ENCODE results near the gene RNASET2.

The RNASET2 gene
- long read RNA-seq, transcript RNASET2-210 (9 exons, 1,375 nt) = major isoform, 291 of 361 reads
- long read RNA-seq, partial matches to known transcripts = 2 of 361 reads
- long read RNA-seq, other reads (novel, unspliced or antisense) = 65 of 361 reads

GRCh38 chr6:166956444-166957086 is at the start of gene RNASET2:
RNASET2 (minus strand) TSS chr6:166956550; CDS start chr6:166956182, 368 bp downstream.
- H3K27ac ChIP-seq (replicated peaks) = peak within 1 kb of the TSS; percentile 93
- H3K27me3 ChIP-seq (ENCODE audit: insufficient read depth, poor library complexity, severe bottlenecking) = no peaks in the 10 kb centered on the region
- H3K4me3 ChIP-seq (replicated peaks; ENCODE audit: insufficient read depth, low read length) = peak within 1 kb of the TSS; percentile 72
- no peak for TF ChIP-seq REST (IDR thresholded peaks at IDR 0.05; ENCODE audit: insufficient replicate concordance, low read depth)
- no peak for TF ChIP-seq GABPA (IDR thresholded peaks at IDR 0.05; ENCODE audit: low read depth)
- peak; percentile 42 for TF ChIP-seq POLR2AphosphoS5 (IDR thresholded peaks at IDR 0.05; ENCODE audit: low read depth)
- TF ChIP-seq SPI1 (IDR thresholded peaks at IDR 0.05; ENCODE audit: borderline replicate concordance, low read depth) = no peak
- TF ChIP-seq CTCF (IDR thresholded peaks at IDR 0.05; ENCODE audit: insufficient read depth, low read length) = no peak
- DNase-seq (ENCODE audit: low read depth in 1 of 2, low spot score in 1 of 2) = peak; percentile 88 to 97

- H3K27me3 ChIP-seq (ENCODE audit: insufficient read depth, poor library complexity, severe bottlenecking) = no peaks in the 10 kb centered on the region
- no peak for TF ChIP-seq GABPA (IDR thresholded peaks at IDR 0.05; ENCODE audit: low read depth)
- no peak for TF ChIP-seq SPI1 (IDR thresholded peaks at IDR 0.05; ENCODE audit: borderline replicate concordance, low read depth)
- TF ChIP-seq CTCF (IDR thresholded peaks at IDR 0.05; ENCODE audit: insufficient read depth, low read length) = no peak
- no peak for TF ChIP-seq POLR2AphosphoS5 (IDR thresholded peaks at IDR 0.05; ENCODE audit: low read depth)
- no peak for TF ChIP-seq REST (IDR thresholded peaks at IDR 0.05; ENCODE audit: insufficient replicate concordance, low read depth)
- DNase-seq (ENCODE audit: low read depth in 1 of 2, low spot score in 1 of 2) = no peak
- H3K4me3 ChIP-seq (replicated peaks; ENCODE audit: insufficient read depth, low read length) = no peak overlapping the region
- H3K27ac ChIP-seq (replicated peaks) = no peak overlapping the region
Observed at GRCh38 chr6:167005350-167006159, 49.2 kb upstream of the RNASET2 start.

- Histone ChIP-seq H3K4me3 (replicated peaks; ENCODE audit: insufficient read depth, low read length) (peak overlapping the region; percentile 97), H3K27me3 (ENCODE audit: insufficient read depth, poor library complexity, severe bottlenecking) (no peaks in the 10 kb centered on the region), H3K27ac (replicated peaks) (peak overlapping the region; percentile 86)
- TF ChIP-seq CTCF (IDR thresholded peaks at IDR 0.05; ENCODE audit: insufficient read depth, low read length) (no peak), SPI1 (IDR thresholded peaks at IDR 0.05; ENCODE audit: borderline replicate concordance, low read depth) (no peak), GABPA (IDR thresholded peaks at IDR 0.05; ENCODE audit: low read depth) (no peak), REST (IDR thresholded peaks at IDR 0.05; ENCODE audit: insufficient replicate concordance, low read depth) (no peak), POLR2AphosphoS5 (IDR thresholded peaks at IDR 0.05; ENCODE audit: low read depth) (no peak)
- peak in 1 of 2 experiments; percentile 15 for DNase-seq (ENCODE audit: low read depth in 1 of 2, low spot score in 1 of 2)
Observed at GRCh38 chr6:167000759-167001158, 44.4 kb upstream of the RNASET2 start.

All from HL-60 (cell line).